NCI-H446 treated with DMSO at 0.1 percent for 48 hours (cell line): ENCODE data around the gene CLIP1.
"Not testable (repeated sequence)": the region's sequence is repeated elsewhere in the genome, so short reads cannot be mapped to it uniquely, and the experiment has no call there.

Experiments
- DNase-seq: peaks from one replicate; lab custom pipeline; 2025; lab: John Stamatoyannopoulos, UW

Gene CLIP1

DNA sequence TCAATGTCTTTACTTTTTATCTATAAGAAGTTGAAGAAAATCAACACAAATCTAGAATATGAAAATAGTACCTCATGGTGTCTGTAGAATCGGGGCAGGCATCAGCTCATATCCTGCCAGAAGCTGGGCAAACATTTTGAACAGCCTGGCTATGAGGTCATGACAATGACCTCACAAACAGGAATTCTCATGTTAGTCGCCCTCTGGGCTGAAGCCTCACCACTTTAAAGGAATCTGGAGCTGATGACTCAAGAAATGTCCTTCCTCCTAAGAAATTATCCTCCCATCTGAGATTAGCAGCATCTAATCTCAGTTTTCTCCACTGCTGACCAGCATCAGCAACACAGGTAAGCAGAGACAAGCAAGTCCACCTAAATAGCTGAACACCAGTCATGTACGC is 27.1 kb downstream of the CLIP1 start:
- DNase-seq: no peak

DNA sequence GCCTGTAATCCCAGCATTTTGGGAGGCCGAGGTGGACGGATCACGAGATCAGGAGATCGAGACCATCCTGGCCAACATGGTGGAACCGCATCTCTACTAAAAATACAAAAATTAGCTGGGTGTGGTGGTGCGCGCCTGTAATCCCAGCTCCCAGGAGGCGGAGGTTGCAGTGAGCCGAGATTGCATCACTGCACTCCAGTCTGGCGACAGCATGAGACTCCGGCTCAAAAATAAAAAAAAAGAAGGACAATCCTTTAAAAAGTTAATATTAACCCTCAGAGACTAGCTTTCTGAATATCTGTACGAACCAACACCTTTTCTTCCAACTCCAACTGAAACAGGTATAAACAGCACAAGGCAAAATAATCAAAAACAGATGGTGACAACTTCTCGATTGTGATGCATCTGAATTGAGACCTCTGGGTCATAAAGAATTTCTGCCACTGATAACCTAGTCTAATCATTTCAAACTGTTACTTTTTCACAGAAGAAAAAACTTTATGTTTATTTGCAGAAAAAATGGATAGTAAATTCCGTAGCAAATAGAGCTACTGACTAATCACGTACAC is 27.8 kb downstream of the CLIP1 start:
- DNase-seq: no peak

DNA sequence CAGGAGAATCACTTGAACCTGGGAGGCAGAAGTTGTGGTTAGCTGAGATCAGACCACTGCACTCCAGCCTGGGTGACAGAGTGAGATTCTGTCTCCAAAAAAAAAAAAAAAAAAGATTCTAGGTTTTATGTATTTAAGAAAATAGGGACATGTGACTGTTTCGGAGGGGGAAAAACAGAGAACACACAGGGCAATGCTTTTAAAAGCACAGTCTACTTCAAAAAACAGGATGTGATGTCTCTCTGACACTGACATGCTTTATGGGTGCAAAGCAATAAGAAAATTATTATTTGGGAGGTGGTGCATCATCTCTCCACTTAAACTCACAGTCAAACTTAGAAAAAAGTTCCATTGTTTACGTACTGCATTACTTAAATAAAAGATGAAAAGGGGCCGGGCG is 28.7 kb downstream of the CLIP1 start:
- no peak for DNase-seq

DNA sequence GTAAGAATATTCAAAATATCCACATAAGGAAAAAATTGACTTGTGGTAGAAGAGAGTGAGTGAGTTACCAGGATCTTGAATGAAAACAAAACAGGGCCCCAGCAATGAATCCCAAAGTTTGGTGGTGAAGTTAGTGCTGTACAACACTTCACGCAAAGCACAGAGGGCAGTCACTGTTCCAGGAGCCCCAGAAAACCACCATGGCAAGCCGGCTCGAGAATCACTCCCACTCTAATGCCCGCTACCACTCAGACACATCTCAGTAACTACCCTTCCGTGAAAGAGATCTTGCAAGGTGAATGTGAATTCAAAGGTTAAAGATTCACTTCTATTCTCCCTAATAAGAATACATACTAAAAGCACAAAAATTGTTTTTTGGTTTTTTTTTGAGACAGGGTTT is 30.1 kb downstream of the CLIP1 start:
- no peak for DNase-seq

DNA sequence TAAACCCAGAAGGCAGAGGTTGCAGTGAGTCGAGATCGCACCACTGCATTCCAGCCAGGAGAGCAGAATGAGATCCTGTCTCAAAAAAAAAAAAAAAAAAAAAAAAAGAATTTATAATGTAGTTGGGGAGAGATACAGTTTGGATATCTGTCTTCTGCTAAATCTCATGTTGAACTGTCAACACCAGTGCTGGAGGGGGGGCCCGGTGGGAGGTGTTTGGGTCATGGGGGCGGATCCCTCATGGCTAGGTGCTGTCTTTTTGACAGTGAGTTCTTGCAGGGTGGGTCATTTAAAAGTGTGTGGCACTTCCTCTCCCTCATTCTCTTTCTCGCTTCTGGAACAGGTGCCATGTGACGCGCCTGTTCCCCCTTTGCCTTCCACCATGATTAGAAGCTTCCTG is 32.8 kb downstream of the CLIP1 start:
- no peak for DNase-seq

DNA sequence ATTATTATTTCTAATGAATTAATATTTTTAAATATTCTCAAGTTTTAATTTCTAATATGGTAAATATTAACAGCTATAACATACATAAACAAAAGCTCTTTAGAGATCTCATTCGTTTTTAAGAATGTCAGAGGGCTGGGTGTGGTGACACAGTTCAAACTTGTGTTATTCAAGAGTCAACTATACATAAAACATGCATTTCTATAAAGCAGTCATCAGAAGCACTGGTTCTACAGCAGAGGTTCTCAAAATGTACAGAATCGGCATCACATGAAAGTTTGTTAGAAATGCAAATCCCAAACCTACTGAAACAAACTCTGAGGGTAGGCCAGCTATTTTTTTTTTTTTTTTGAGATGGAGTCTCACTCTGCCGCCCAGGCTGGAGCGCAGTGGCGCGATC is 34.6 kb downstream of the CLIP1 start:
- DNase-seq: no peak

DNA sequence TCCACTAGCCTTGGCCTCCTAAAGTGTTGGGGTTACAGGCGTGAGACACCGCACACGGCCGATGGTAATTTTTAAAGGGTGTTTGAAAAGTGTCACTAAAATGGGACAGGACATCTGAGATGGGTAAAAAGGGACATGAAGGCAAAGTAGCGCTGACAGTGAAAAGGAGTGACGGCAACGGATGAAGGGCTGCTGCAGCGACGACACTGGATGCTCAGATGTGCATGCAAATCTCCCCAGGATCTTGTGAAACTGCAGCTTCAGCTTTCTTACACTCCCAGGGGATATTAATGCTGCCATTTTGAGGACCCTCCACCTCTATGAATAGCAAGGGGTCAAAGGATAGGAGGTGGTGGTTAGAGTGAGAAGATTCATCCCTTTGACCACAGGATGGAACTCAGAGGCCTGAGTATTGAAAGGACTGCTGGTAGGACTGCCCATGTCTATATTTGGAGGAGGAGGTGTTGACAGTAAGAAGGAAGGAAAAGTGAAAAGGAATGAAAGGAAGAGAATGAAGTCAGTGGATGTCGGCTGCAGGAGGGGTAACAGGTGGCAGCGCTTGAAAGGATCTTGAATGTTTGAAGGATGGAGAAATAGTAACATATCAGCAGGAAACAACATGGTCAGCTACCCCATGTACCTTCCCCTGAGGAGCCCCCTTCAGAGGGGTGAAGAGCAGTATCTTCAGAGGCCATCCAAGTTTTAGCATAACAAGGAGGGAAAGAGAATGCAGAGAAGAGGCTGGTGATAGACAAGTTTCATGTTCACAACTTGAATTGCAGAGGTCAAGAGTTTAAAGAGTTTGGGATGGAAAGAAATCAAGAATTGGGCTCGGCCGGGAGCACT is 37.1 kb downstream of the CLIP1 start:
- DNase-seq: no peak

DNA sequence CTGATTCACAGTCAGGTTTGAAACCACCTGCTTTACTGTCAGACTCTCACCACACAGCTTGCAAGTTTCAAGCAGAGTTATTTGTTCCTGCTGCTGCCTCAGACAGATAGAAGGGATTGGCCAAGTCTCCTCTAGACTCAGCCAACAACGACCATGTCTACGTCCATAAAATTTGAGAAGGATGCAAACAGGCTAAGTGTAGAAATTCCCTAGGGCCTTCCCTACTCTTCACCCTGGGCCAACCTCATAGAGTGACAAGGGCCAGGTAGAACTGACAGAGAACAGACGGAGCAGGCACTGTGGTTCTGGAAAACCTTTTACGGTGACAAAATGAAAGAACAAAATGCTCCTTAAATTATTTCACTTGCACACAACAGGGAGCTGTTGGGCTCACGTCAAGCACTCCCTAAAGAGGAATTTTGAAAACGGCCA is 39.5 kb downstream of the CLIP1 start:
- no peak for DNase-seq

DNA sequence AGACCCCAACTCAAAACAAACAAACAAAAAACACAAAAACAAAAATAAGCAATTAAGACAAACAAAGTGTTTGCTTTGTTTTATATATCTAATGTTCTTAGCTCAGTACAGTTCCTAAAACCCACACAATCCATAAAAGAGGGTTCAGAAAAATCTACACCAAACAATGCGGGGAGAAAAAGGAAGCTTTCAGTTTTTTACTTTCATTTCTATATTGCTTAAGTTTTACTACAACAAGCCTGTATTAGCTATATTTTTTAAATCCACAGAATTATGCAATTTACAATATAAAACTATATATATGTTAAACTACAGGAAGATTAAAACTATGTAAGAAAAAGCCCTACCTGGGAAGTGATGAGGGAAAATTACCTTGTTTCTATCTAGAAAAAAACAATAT is 41.4 kb downstream of the CLIP1 start:
- DNase-seq: no peak

DNA sequence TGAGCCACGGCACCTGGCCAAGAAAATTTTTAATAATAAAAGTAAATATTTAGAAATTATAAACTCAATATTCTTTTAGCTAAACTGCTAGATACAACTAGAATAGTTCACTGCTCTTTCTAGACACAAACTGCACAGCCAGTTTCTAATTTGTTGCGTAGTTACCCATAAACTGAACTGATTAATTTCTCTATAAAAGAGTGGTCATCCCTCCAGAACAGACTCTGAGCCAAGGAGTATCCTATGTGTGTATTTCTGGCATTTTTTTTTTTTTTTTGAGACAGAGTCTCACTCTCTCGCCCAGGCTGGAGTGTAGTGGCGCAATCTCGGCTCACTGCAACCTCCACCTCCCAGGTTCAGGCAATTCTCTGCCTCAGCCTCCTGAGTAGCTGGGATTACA is 45.7 kb downstream of the CLIP1 start:
- DNase-seq: not testable (repeated sequence)

DNA sequence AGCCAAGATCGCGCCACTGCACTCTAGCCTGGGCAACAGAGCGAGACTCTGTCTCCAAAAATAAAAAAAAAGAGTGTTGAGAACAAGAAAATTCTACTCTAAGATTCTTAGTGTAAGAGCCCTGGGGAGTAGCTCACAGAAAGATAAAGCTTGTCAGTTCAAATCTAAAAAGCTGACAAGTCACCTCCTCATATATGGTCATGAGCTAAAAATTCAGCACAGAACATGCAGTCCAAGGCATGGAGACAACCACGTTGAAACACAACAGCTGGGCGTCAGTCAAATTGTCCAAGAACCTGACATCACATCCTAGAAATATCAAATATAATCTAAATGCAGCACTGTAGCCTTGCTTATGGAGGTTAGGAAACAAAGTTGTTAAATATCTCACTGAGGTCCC is 47.8 kb downstream of the CLIP1 start:
- no peak for DNase-seq

DNA sequence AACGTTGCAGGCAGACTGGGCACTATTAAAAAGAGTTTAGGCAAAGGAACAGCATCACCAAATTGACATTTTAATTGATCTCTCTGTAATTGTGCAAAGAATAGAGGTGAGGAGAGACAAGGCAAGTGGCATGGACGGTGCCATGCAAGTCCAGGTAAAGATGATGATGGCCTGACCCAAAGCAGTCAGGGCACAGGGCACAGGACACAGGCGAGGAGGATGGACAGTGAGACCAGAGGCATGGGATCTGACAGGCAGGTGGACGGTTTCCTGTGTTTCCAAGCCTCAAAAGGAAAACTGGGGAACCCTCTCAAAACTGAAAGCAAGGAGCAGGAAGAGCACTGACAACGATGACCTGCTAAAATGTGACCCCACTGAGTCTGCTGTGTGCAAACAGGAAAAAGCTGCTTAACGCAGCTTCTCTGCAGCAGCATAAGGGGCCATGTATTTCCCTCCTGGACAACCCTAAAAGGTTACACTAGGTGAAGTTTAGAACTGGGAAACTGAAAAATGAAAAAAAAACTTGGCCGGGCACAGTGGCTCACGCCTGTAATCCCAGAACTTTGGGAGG is 50.9 kb downstream of the CLIP1 start:
- DNase-seq: no peak

DNA sequence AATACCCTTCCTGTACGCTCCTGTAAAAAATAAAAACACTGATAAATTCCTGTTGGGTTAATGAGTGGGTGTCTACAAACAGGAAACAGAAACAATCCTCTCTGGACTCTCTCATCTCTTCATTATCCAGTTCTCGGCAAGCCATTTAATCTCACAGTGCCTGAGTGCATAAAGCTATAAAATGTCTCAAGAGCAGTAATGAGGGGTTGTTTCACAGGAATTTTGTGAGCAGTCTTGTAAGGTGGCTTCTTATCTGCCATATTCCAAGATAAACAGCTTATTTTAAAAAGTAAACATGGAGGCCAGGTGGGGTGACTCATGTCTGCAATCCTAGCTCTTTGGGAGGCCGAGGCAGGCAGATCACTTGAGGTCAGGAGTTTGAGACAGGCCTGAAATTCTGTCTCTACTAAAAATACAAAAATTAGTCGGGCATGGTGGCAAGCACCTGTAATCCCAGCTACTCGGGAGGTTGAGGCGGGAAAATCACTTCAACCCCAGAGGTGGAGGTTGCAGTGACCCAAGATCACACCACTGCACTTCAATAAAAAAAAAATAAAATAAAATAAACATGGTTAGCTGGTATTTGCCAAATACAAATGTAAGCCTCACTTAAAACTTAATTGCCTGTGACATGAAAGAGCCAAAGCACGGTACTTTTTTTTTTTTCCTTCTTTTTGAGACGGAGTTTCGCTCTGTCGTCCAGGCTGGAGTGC is 54.0 kb downstream of the CLIP1 start:
- DNase-seq: no peak

DNA sequence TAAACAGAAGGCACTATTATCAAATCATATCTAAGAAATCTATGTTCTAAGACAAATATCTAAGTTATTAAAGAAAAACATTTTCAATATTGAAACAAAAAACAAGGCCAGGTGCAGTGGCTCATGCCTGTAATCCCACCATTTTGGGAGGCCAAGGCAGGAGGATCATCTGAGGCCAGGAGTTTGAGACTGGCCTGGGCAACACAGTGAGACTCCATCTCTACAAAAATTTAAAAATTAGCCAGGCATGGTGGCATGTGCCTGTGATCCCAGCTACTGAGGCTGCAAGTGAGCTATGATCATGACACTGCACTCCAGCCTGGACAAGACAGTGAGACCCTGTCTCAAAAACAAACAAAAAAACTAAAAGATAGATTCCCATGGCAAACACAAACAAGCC is 54.8 kb downstream of the CLIP1 start:
- DNase-seq: not testable (repeated sequence)

DNA sequence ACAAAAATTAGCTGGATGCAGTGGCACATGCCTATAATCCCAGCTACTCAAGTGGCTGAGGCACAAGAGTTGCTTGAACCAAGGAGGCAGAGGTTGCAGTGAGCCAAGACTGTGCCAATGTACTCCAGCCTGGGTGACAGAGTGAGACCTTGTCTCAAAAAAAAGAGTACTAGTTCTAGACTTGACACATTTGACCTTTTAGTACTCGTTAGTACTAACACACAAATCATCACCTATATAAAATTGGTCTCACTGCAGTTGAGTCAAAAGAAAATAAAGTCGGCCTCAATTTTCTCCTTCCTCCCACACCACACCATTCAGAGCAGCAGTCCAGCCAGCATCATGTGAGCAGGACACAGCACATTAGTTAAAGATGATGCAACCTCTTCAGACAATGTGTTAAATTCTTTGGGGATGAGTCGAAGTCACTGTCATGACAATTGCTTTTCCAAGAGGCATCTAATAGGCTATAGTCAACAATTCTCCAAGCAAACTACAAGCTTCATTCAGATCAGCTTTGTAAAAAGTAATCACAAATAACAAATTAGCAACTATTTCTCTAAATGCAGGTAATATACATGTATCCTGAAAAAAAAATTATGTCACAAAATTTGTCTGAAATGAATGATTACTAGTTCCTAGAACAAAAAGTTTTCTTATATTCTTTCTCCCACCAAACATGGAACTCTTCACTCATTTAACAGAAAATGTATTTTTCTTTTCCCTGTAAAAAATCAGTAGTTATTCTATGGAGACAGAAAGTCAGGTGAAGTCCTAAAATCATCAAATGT is 55.6 kb downstream of the CLIP1 start:
- peak; percentile 33 for DNase-seq

DNA sequence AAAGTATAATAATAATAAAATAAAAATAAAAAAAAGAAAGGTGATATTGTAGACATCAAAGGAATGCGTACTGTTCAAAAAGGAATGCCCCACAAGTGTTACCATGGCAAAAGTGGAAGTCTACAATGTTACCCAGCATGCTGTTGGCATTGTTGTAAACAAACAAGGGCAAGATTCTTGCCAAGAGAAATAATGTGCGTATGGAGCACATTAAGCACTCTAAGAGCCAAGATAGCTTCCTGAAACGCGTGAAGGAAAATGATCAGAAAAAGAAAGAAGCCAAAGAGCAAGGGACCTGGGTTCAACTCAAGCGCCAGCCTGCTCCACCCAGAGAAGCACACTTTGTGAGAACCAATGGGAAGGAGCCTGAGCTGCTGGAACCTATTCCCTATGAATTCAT is 57.2 kb downstream of the CLIP1 start:
- not testable (repeated sequence) for DNase-seq

DNA sequence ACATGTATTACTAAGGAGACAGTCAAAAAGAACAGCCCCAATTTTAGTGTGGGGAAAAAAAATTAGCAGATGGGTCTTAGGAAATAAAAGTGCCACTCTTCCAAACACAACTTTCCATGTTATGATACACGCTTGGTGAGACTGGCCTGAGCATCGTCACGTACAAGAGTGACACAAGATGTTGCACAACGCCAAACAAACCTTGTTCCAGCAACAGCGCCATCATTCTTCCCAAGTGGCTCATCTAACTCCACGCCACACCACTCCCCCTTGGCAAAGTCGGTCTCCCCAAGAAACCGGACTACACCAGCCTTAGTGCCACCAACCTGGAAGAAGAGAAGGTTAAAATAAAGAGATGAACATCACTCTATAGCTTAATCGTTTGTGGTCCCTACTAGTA is 58.7 kb downstream of the CLIP1 start:
- DNase-seq: no peak

DNA sequence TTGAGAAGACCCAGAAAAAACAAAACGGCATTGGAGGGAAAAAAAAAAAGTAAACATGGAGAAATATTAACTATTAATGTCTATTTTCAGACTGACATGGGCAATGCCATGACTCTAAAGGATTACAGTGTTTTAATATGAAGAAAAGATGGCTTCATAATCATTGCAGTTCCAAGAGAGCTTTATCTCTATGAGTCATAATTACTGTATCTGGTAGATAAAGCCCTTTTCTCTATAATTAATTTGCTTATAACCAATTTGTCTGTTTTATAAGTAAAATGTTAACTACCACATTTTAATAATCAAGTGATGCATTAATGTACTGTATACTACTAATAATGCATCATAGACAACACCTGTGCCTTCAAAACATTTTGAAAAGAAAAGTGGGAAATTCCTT is 59.7 kb downstream of the CLIP1 start:
- no peak for DNase-seq

DNA sequence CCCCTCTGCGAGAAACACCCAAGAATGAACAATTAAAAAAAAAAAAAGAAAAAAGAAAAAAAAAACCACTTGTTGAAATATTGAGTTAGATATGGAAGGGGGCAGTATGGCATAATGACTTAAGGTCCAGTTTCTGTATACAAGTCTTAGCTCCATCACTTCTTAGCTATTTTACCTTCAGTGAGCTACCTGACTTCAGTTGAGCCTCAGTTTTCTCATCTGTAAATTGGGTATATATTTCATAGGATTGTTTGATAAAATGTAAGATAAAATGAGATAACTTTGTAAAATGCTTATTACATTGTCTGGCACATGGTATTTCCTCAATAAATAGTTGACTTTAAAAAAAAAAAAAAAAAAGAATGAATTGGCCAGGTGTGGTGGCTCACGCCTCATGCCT is 64.1 kb downstream of the CLIP1 start:
- DNase-seq: not testable (repeated sequence)

DNA sequence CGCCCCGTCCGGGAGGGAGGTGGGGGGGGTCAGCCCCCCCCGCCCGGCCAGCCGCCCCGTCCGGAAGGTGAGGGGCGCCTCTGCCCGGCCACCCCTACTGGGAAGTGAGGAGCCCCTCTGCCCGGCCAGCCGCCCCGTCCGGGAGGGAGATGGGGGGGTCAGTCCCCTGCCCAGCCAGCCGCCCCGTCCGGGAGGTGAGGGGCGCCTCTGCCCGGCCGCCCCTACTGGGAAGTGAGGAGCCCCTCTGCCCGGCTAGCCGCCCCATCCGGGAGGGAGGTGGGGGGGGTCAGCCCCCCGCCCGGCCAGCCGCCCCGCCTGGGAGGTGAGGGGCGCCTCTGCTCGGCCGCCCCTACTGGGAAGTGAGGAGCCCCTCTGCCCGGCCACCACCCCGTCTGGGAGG is 64.9 kb downstream of the CLIP1 start:
- not testable (repeated sequence) for DNase-seq

DNA sequence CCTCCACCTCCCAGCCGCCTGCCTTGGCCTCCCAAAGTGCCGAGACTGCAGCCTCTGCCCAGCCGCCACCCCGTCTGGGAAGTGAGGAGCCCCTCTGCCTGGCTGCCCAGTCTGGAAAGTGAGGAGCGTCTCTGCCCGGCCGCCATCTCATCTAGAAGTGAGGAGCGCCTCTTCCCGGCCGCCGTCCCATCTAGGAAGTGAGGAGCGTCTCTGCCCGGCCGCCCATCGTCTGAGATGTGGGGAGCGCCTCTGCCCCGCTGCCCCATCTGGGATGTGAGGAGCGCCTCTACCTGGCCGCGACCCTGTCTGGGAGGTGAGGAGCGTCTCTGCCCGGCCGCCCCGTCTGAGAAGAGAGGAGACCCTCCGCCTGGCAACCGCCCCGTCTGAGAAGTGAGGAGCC is 65.5 kb downstream of the CLIP1 start:
- DNase-seq: not testable (repeated sequence)

DNA sequence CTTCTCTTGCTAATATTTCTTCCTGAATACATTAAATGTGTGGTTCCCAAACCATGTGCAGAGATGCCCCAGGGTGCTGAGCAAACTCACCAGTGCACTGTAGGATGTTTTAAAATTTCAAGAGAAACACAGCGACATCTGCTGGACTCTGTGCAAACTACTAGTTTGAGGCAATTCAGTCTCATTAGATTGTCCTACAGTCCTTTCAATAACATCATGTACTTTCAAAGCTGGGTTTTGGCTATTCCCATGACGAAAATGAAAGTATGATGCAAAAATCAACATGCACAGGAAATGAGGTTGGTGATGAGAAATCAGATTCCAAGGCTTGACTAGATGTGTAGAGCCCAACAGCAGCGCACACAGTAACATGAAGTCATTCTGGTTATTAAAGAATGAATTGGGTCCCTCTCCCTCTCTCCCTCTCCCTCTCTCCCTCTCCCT is 66.3 kb downstream of the CLIP1 start:
- peak; percentile 34 for DNase-seq
